DMS153 (cell line): ENCODE results near the gene ERO1B.

ENCODE experiments used
- DNase-seq: peaks from one replicate; lab custom pipeline; 2025; lab: John Stamatoyannopoulos, UW

Gene ERO1B

GRCh38 chr1:236253918-236254637, 27.7 kb downstream of the ERO1B start:
- no peak for DNase-seq

- DNase-seq = no peak
Observed at GRCh38 chr1:236253119-236253518, 28.6 kb downstream of the ERO1B start.

DNA sequence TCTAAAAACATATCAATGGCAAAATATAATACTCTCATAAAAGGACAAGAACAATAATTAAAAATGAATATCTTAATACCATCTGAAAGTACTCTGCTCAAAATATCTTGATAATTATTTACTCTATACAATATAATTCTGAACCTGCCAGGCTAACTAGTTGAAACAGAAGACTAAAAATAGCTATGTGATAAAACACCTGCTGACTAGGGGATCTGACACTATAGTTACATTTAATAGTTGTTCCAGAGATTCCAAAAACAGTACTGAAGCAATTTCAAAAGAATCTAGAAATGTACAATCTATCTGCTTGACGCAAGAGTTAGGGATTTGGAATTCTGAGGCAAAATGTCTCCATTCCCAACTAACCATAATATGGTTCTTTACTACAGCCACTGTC, 30.2 kb downstream of the ERO1B start:
- DNase-seq = no peak

GRCh38 chr1:236247286-236247685, 34.5 kb downstream of the ERO1B start:
- DNase-seq = no peak

DNA sequence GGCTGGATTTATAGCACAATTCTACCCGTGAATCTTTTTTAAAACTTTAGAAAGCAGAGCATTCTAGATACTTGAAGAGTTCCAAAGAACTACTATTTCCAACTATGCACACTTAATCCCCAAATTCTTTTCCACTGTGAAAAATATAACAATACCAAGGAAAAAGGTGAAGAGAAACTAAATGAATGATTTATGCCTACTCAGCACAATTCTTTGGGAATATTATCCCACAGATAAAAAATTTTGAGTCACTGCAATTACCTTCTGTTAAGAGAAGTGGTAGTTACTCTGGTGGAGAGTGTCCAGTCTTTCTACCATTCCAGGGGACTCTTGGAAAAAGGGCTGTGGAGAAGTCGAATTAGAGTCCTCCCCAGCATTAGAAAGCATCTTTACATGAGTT, 39.2 kb downstream of the ERO1B start:
- DNase-seq = no peak

DNA sequence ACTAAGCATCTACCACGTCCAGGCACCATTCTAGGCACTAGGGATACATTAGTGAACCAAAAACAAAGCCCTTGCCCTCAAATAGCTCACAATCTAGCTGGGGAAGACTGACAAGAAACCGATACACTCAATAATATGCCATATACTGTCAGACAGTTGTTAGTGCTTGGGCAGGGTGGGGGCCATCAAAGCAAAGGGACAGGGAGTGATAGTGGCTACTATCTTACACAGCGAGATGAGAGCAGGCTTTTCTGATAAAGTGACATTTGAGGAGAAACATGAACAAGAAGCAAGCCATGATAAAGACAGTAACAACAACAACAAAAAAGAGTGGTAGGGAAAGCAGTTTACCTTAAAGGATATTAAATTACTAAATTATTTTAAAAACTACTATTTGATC, 41.1 kb downstream of the ERO1B start:
- no peak for DNase-seq

DNA sequence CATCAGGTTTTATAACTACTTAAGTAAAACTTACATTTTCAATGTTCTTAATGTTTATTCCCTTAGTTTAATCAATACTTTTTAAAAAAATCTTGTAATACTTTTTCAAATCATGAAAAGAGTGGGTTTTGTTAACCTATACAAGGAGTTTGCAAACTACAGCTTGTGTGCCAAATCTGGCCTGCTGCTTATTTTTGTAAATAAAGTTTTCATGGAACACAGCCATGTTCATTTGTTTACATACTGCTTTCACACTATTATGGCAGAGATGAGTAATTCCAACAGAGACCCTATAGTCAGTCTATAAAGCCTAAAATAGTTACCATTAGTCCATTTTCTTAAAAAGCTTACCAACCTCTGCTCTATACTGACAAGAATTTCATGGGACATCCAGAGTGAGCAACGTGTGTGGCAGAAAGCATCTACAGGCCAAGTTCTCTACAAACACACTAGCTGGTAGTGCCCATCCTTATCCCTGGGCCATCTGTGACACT, 42.6 kb downstream of the ERO1B start:
- DNase-seq = no peak

DNA sequence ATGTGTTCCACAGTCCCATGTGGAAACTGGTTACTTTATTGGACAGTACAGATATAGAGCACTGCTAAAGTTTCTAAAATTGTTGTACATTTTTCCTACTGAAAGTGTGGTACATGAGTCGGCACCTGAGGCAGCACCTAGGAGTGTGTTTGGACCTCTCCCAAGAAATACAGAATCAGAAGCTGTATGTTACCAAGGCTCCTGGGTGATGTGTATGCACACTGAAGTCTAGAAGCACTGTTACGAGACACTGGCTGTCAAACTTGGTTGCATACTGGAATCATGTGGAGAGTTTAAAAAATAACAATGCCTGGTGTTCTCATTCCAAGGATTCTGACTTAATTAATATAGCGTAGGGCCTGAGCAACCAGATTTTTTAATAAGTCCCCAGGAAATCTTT, 46.6 kb downstream of the ERO1B start:
- DNase-seq = no peak

- DNase-seq = no peak
Observed at GRCh38 chr1:236228411-236228810, 53.3 kb downstream of the ERO1B start.

- no peak for DNase-seq
Observed at GRCh38 chr1:236222632-236223031, 59.1 kb downstream of the ERO1B start.

- no peak for DNase-seq
Observed at GRCh38 chr1:236220473-236220872, 61.3 kb downstream of the ERO1B start.

GRCh38 chr1:236214761-236215160, 67.0 kb downstream of the ERO1B start:
- DNase-seq = no peak

GRCh38 chr1:236213534-236213933, 68.2 kb downstream of the ERO1B start:
- no peak for DNase-seq

- no peak for DNase-seq
Observed at GRCh38 chr1:236211815-236212214, 69.9 kb downstream of the ERO1B start.

GRCh38 chr1:236209713-236210112, 72.0 kb downstream of the ERO1B start:
- no peak for DNase-seq

DNA sequence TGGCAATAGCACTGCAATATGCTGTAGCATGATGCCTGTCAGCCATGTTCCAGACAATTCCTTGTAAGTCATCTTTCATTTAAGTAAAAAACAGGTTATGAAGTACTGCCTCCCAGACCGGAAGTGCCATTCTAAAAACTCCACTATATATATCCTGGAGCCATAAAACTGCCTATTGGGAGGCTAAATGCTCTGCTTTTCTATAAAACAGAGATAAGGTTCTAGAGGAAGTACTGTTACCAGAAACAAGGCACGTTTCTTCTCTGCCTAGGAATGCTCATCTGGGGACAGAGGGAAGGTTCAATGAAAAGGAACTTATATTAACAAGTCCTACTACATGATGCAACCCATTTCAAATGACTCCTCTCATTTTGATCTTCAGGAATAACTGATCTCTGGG, 72.6 kb downstream of the ERO1B start:
- no peak for DNase-seq

DNA sequence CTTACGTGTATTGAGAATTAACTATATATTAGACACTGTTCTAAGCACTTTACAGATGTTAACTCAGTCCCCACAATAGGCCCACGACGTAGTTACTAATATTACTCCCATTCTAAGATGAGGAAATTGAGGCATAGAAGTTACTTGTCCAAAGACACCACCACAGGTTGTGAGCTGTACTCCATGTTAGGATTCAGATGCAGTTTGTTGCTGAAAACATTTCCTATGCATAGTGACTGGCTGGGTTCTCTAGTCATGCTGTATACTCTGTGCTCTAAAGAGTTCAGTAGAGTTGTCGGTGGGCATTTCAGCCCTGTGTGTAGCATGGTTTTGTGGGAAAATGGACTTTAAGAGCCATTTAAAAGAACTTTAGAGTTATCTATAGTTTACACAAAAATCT, 74.2 kb downstream of the ERO1B start:
- DNase-seq = no peak

DNA sequence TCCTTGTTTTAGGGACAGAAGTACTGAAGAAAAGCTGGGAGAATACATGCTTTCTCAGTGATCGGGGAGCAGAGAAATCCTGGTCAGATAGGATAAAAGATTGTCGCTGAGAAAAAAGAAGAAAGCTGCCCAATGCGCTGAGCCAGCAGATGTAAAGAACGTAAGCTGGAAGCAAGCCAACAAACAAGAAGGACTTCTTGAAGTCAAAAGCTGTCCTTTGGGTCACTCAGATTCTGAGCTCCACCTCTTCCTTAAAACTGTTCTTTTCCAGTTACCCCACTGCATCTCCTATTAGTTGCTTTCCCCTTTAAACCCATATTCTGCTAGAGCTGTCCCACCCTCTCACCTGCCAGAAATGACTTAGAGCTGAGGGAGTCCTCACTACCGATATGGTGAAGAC, 74.6 kb downstream of the ERO1B start:
- DNase-seq = no peak

GRCh38 chr1:236206548-236206947, 75.2 kb downstream of the ERO1B start:
- DNase-seq = no peak

DNA sequence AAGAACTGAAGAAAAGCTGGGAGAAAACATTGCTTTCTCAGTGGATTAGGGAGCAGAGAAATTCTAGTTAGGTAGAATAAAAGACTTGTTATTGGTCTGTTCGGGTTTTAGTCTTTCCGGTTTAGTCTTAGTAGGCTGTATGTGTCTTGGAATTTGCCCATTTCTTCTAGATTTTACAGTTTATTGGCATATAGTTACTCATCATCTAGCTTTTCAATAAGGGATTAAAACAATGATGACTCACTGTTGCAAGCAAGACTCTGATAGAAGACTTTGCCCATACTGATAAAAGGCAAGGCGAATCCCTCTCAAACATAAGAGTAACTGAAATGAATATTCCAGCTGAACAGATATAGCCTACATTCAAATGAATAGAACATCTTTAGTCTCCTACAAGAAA, 77.1 kb downstream of the ERO1B start:
- DNase-seq = no peak

- no peak for DNase-seq
Observed at GRCh38 chr1:236204039-236204438, 77.7 kb downstream of the ERO1B start.

DNA sequence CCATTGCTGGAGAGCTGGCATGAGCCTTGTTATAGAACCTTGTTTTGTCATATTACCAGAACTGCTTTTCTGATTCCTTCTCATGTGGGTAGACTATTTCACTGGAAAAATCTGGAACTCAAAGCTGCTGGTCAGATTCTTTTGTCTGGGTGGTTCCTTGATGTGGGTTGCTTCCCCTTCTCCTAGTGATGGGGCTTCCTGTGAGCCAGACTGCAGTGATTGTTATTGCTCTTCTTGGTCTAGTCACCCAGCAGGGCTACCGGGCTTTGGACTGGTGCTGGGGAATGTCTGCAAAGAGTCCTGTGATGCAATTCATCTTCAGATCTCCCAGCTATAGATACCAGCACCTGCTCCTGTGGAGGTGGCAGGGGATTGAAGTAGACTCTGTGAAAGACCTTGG, 80.0 kb downstream of the ERO1B start:
- DNase-seq = no peak

GRCh38 chr1:236200925-236201324, 80.8 kb downstream of the ERO1B start:
- DNase-seq = no peak

- DNase-seq = no peak
Observed at GRCh38 chr1:236193184-236193583, 88.6 kb downstream of the ERO1B start.
